GM18907 (cell line): Measurements from ENCODE around the gene OPCML.

Experiments
- ATAC-seq: cut with Tn5 transposase; IDR thresholded peaks from one replicate; pipeline ENCODE4 v1.9.1; 2021; ENCODE audit warnings: mild to moderate bottlenecking, moderate library complexity; ENCODE audit not compliant: unreplicated experiment

Gene OPCML

GRCh38 chr11:133202816-133203215 lies 329.5 kb downstream of the OPCML start:
- no peak for ATAC-seq

- ATAC-seq, result no peak
These were observed 333.9 kb downstream of the OPCML start for GRCh38 chr11:133198438-133198837.

- ATAC-seq, result no peak
These were observed 334.9 kb downstream of the OPCML start for GRCh38 chr11:133197425-133197824.

- no peak for ATAC-seq
These were observed 340.4 kb downstream of the OPCML start for GRCh38 chr11:133191931-133192330.

- ATAC-seq, result no peak
These were observed 350.6 kb downstream of the OPCML start for GRCh38 chr11:133181667-133182066.

GRCh38 chr11:133181066-133181465 lies 351.2 kb downstream of the OPCML start:
- no peak for ATAC-seq

GRCh38 chr11:133180201-133180600 lies 352.1 kb downstream of the OPCML start:
- no peak for ATAC-seq

- ATAC-seq, result no peak
These were observed 355.6 kb downstream of the OPCML start for GRCh38 chr11:133176748-133177147.

- ATAC-seq, result no peak
These were observed 357.2 kb downstream of the OPCML start for GRCh38 chr11:133175103-133175502.

GRCh38 chr11:133173810-133174412 lies 358.4 kb downstream of the OPCML start:
- ATAC-seq, result no peak

- ATAC-seq, result no peak
These were observed 360.0 kb downstream of the OPCML start for GRCh38 chr11:133172349-133172748.

- ATAC-seq, result no peak
These were observed 360.9 kb downstream of the OPCML start for GRCh38 chr11:133171374-133171773.

GRCh38 chr11:133168016-133168415 lies 364.3 kb downstream of the OPCML start:
- no peak for ATAC-seq

GRCh38 chr11:133166662-133167061 lies 365.6 kb downstream of the OPCML start:
- ATAC-seq, result no peak

- ATAC-seq, result no peak
These were observed 367.3 kb downstream of the OPCML start for GRCh38 chr11:133164986-133165385.

GRCh38 chr11:133163463-133164419 lies 368.6 kb downstream of the OPCML start:
- ATAC-seq, result peak; percentile 73

- no peak for ATAC-seq
These were observed 370.1 kb downstream of the OPCML start for GRCh38 chr11:133162227-133162626.

GRCh38 chr11:133160754-133161153 lies 371.5 kb downstream of the OPCML start:
- ATAC-seq, result no peak

- no peak for ATAC-seq
These were observed 375.1 kb downstream of the OPCML start for GRCh38 chr11:133156986-133157745.

- no peak for ATAC-seq
These were observed 377.5 kb downstream of the OPCML start for GRCh38 chr11:133154781-133155180.

GRCh38 chr11:133154076-133154475 lies 378.2 kb downstream of the OPCML start:
- no peak for ATAC-seq
